ENCODE results near the gene C19orf81. TPM values are rescaled to one million over a fixed set of nuclear protein-coding genes. Genes with fewer than 3 reads are reported as not detected.

The C19orf81 gene
- total and polyA plus RNA-seq, 2 of the 4 experiments (the other 2 are of a cell fraction): 0.31 TPM; not detected in 1

- Histone ChIP-seq H3K27ac (ENCODE audit: insufficient read depth, low read length) (no peak overlapping the region), H2BK15ac (ENCODE audit: low read depth, low read length) (no peak overlapping the region), H3K4me2 (ENCODE audit: low read depth, low read length) (no peak overlapping the region), H4K20me1 (ENCODE audit: insufficient read depth, low read length) (0 out of 2 replicates have a peak, but pooled peaks cover 3% of the 10 kb centered on the region), H3K9me1 (ENCODE audit: insufficient read depth, low read length) (no peaks in the 10 kb centered on the region), H3K9me3 (ENCODE audit: control insufficient read depth, insufficient read depth, low read length) (peaks cover 4% of the 10 kb centered on the region), H3K4me3 (ENCODE audit: insufficient read depth, low read depth, low read length) (no peak overlapping the region), H3K18ac (ENCODE audit: low read depth, low read length) (no peak overlapping the region), H2BK120ac (ENCODE audit: low read depth, low read length) (no peak overlapping the region), H2AFZ (replicated peaks; ENCODE audit: low read length, poor library complexity) (no peak overlapping the region), H4K5ac (ENCODE audit: low read depth, low read length) (no peak overlapping the region), H4K8ac (ENCODE audit: low read depth in 2 of 2, low read length in 2 of 2) (no peak overlapping the region), H2BK5ac (ENCODE audit: low read depth, low read length, poor library complexity, severe bottlenecking) (no peak overlapping the region), H4K91ac (ENCODE audit: insufficient read depth, low read depth, low read length) (no peak overlapping the region), H2AK9ac (replicated peaks; ENCODE audit: low read depth, low read length, poor library complexity) (no peak overlapping the region), H3K27me3 (ENCODE audit: control insufficient read depth, insufficient read depth, low read length) (peaks cover 58% of the 10 kb centered on the region), H3K23ac (ENCODE audit: low read depth, low read length) (no peak overlapping the region), H2BK20ac (ENCODE audit: low read depth, low read length) (no peak overlapping the region), H2AK5ac (ENCODE audit: low read depth, low read length) (no peak overlapping the region), H3K14ac (replicated peaks; ENCODE audit: low read depth, low read length) (no peak overlapping the region), H3K79me1 (ENCODE audit: low read depth in 1 of 2, low read length in 2 of 2) (no peaks in the 10 kb centered on the region), H3K4ac (ENCODE audit: low read depth, low read length) (no peak overlapping the region), H3K4me1 (ENCODE audit: control insufficient read depth, insufficient read depth, low read length) (peaks cover 2% of the 10 kb centered on the region), H3K56ac (ENCODE audit: extremely low read depth, insufficient read depth, low read length) (no peak overlapping the region), H3K9ac (ENCODE audit: low read depth, low read length) (no peak overlapping the region), H3K36me3 (ENCODE audit: control insufficient read depth, insufficient read depth, low read length) (no peaks in the 10 kb centered on the region)
- no TSS peak for BruUV-seq (replicated peaks)
- ChIA-PET POLR2A (ENCODE audit: unreplicated experiment) (no interaction called here), CTCF (interaction anchor here (0.8 kb wide), 1 partner anchor 55 kb away, joined by 3 read pairs; no protein-coding TSS in a partner anchor)
- DNase-seq (no peak), ATAC-seq (ENCODE audit: low read depth) (no peak)
- in situ Hi-C loops (cut with MboI; ENCODE audit: low sequenced_read_pairs): no loop called here
- no CpG with 5 or more reads among the region's 20 CpGs for WGBS, 2 experiments (ENCODE audit: extremely low coverage in 2 of 2, insufficient read length in 1 of 2)
- TF ChIP-seq CHD1 (IDR thresholded peaks at IDR 0.05; ENCODE audit: low read depth, low read length): no peak
- TF ChIP-seq RFX5 (IDR thresholded peaks at IDR 0.05; ENCODE audit: low read depth, low read length): no peak
- no peak for TF ChIP-seq MAFK (IDR thresholded peaks at IDR 0.05; ENCODE audit: low read depth, low read length)
- TF ChIP-seq FOS (IDR thresholded peaks at IDR 0.05; ENCODE audit: low read depth, low read length): no peak
- no peak for TF ChIP-seq ELK1 (IDR thresholded peaks at IDR 0.05; ENCODE audit: borderline replicate concordance, low read depth, low read length)
- TF ChIP-seq BHLHE40 (IDR thresholded peaks at IDR 0.05; ENCODE audit: low read depth, low read length): no peak
- TF ChIP-seq MXI1 (IDR thresholded peaks at IDR 0.05; ENCODE audit: borderline replicate concordance, low read depth, low read length): no peak
- no peak for TF ChIP-seq RCOR1 (IDR thresholded peaks at IDR 0.05; ENCODE audit: insufficient replicate concordance, low read length)
- TF ChIP-seq CTCF (conservative IDR thresholded peaks at IDR 0.05; ENCODE audit: low read depth, low read length): no peak
- TF ChIP-seq RAD21 (IDR thresholded peaks at IDR 0.05; ENCODE audit: low read length): no peak
- TF ChIP-seq USF2 (IDR thresholded peaks at IDR 0.05; ENCODE audit: low read depth, low read length): no peak
- no peak for TF ChIP-seq POLR2A (IDR thresholded peaks at IDR 0.05; ENCODE audit: low read depth, low read length)
- no peak for TF ChIP-seq SMC3 (IDR thresholded peaks at IDR 0.05; ENCODE audit: low read depth, low read length)
- intact Hi-C loops (cut with micrococcal nuclease): loop anchor here (1.0 kb wide), 2 partner anchors 114 to 253 kb away; no protein-coding TSS in a partner anchor
- dilution Hi-C loops (cut with HindIII; ENCODE audit: low sequenced_read_pairs, unreplicated experiment): no loop called here
Observed at GRCh38 chr19:50668879-50669278, 19.6 kb downstream of the C19orf81 start.
